Measurements from ENCODE around the gene SPIRE1. TPM values are rescaled to one million over a fixed set of nuclear protein-coding genes. Genes with fewer than 3 reads are reported as not detected.
"Not testable (repeated sequence)": the region's sequence is repeated elsewhere in the genome, so short reads cannot be mapped to it uniquely, and the experiment has no call there.

Gene SPIRE1
- total RNA-seq, 1 experiment from 2014 or later, result 26.1 TPM

DNA sequence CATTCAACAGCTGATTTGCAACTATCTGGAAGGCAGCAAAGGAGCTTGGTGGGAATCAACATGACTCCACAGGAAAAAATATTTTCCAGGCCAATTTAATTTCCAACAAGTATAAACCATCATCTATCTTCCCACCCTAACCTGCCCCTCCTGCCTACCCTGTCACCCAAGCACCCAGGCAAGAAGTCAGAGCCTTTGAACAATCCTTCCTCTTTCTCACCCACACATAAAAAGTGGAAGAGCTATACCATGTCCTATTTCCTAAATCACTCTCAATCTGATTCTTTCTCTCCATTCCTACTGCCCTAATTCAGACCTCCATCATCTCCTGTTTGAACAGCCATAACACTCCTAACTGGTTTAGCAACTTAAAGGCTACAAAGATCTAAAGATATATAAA is 12.7 kb downstream of the SPIRE1 start:
- BruUV-seq (replicated peaks), result no TSS peak
- CTCF ChIA-PET, result no interaction called here
- Histone ChIP-seq H4K20me1 (ENCODE audit: insufficient read depth) (no peaks in the 10 kb centered on the region), H3K27me3 (ENCODE audit: insufficient read depth, low read depth) (no peaks in the 10 kb centered on the region), H3K9me3 (ENCODE audit: insufficient read depth, low read depth) (no peaks in the 10 kb centered on the region), H2AFZ (no peak overlapping the region), H3K9me2 (ENCODE audit: insufficient read depth) (no peaks in the 10 kb centered on the region), H3K79me2 (ENCODE audit: low read depth) (peaks cover 7% of the 10 kb centered on the region; the same call in 1 of the 2 replicates), H3F3A (ENCODE audit: insufficient read depth, low read depth) (no peaks in the 10 kb centered on the region; the same call in none of the 2 replicates), H3K27ac (no peak overlapping the region), H3K4me3 (no peak overlapping the region), H3K4me1 (replicated peaks; ENCODE audit: insufficient read depth) (peaks cover 14% of the 10 kb centered on the region), H3K4me2 (peak overlapping the region; percentile 41), H3K36me3 (ENCODE audit: low read depth) (0 out of 2 replicates have a peak, but pooled peaks cover 2% of the 10 kb centered on the region)
- DNase-seq, result no peak
- POLR2A ChIA-PET (ENCODE audit: unreplicated experiment), result no interaction called here
- intact Hi-C loops (cut with micrococcal nuclease; ENCODE audit: unreplicated experiment), result no loop called here
- no peak for TF ChIP-seq EZH2 (IDR thresholded peaks at IDR 0.05; ENCODE audit: low read depth)
- TF ChIP-seq, protein P1, sequence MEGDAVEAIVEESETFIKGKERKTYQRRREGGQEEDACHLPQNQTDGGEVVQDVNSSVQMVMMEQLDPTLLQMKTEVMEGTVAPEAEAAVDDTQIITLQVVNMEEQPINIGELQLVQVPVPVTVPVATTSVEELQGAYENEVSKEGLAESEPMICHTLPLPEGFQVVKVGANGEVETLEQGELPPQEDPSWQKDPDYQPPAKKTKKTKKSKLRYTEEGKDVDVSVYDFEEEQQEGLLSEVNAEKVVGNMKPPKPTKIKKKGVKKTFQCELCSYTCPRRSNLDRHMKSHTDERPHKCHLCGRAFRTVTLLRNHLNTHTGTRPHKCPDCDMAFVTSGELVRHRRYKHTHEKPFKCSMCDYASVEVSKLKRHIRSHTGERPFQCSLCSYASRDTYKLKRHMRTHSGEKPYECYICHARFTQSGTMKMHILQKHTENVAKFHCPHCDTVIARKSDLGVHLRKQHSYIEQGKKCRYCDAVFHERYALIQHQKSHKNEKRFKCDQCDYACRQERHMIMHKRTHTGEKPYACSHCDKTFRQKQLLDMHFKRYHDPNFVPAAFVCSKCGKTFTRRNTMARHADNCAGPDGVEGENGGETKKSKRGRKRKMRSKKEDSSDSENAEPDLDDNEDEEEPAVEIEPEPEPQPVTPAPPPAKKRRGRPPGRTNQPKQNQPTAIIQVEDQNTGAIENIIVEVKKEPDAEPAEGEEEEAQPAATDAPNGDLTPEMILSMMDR (conservative IDR thresholded peaks at IDR 0.05), result no peak

DNA sequence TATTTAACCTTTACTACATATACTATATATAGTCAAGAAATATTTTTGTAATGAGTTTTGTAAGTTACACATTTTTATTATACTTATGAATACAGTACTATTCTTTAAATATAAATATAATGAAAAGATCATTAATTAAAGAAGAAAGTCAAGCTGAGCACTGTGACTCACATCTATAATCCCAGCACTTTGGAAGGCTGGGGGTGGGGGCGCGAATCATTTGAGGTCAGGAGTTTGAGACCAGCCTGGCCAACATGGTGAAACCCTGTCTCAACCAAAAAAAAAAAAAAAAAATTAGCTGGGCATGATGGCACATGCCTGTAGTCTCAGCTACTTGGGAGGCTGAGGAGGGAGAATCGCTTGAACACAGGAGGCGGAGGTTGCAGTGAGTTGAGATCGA is 14.2 kb downstream of the SPIRE1 start:
- H3F3A ChIP-seq (ENCODE audit: insufficient read depth, low read depth); H4K20me1 ChIP-seq (ENCODE audit: insufficient read depth); BruUV-seq (replicated peaks); DNase-seq; H3K9me3 ChIP-seq (ENCODE audit: insufficient read depth, low read depth); H3K27ac ChIP-seq; H3K9me2 ChIP-seq (ENCODE audit: insufficient read depth); H2AFZ ChIP-seq; H3K27me3 ChIP-seq (ENCODE audit: insufficient read depth, low read depth); H3K36me3 ChIP-seq (ENCODE audit: low read depth); H3K4me2 ChIP-seq; H3K4me3 ChIP-seq; H3K79me2 ChIP-seq (ENCODE audit: low read depth); intact Hi-C loops (cut with micrococcal nuclease; ENCODE audit: unreplicated experiment): not testable (repeated sequence)
- peaks cover 14% of the 10 kb centered on the region for H3K4me1 ChIP-seq (replicated peaks; ENCODE audit: insufficient read depth)
- POLR2A ChIA-PET (ENCODE audit: unreplicated experiment), result interaction anchor here (0.8 kb wide), 1 partner anchor 1282 kb away, joined by 10 read pairs; no protein-coding TSS in a partner anchor
- CTCF ChIA-PET, result interaction anchor here (0.6 to 0.7 kb wide), 2 partner anchors 44 to 579 kb away, joined by 3 to 8 read pairs; no protein-coding TSS in a partner anchor

DNA sequence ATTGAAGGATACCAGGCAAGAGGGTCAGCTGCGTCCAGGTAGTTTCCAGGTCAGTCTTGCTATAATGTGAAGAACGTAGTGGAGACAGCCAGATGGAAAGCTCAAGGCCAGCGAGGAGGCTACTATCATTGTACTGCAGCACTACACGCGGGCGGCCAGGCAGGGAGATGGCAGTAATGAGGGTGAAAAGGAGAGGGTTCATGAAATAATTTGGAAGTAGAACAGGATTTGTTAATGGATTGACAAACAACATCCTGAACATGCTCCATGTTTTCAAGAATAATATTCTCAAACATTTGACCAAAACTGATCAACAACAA is 17.1 kb downstream of the SPIRE1 start:
- intact Hi-C loops (cut with micrococcal nuclease; ENCODE audit: unreplicated experiment), result no loop called here
- Histone ChIP-seq H3K9me3 (ENCODE audit: insufficient read depth, low read depth) (no peaks in the 10 kb centered on the region), H2AFZ (no peak overlapping the region), H3K79me2 (ENCODE audit: low read depth) (0 out of 2 replicates have a peak, but pooled peaks cover 3% of the 10 kb centered on the region), H3K4me3 (no peak overlapping the region), H3K4me1 (replicated peaks; ENCODE audit: insufficient read depth) (peaks cover 9% of the 10 kb centered on the region), H3F3A (ENCODE audit: insufficient read depth, low read depth) (no peaks in the 10 kb centered on the region; the same call in 1 of the 2 replicates), H3K36me3 (ENCODE audit: low read depth) (no peaks in the 10 kb centered on the region), H3K27me3 (ENCODE audit: insufficient read depth, low read depth) (no peaks in the 10 kb centered on the region), H3K27ac (no peak overlapping the region), H4K20me1 (ENCODE audit: insufficient read depth) (no peaks in the 10 kb centered on the region), H3K9me2 (ENCODE audit: insufficient read depth) (no peaks in the 10 kb centered on the region), H3K4me2 (no peak overlapping the region)
- POLR2A ChIA-PET (ENCODE audit: unreplicated experiment), result no interaction called here
- CTCF ChIA-PET, result no interaction called here
- DNase-seq, result no peak
- no peak for TF ChIP-seq EZH2 (IDR thresholded peaks at IDR 0.05; ENCODE audit: low read depth)
- BruUV-seq (replicated peaks), result no TSS peak

DNA sequence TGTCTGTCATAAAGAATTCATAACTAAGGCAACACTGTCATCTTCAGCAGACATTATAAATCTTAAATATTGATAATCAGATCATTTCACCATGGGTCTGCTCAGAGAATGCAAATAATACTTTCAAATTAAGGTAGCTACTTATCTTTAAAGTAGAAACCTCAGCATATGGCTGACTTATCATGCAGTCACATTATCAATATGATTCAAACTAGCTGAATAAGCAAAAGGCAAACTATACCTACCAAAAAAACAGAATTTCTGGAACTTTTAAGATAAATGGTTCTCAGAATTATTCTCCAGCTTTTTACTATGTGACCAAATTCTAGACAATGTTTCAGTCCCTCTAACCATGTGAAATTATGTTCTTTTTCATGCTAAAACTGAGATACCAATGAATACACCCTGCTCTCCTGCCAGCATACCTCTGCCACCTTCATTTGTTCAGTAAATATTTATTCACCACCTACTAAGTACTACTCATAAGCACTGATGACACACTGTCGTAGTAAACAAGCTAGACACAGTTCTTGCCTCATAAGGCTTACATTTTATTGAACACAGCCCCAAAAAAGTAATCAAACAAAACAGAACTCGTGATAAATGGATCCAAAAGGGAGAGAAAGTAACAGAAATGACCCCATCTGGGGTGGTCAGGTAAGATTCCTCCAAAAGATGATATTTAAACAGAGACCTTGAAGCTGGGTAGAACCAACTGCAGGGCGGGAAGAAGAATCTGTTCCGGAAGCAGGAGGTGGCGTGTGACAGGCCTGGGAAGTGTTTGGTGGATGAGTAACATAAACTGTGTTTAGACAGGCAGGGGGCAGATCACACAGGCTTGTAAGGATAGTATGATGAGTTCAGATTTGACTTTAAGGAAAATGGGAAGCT is 17.7 kb downstream of the SPIRE1 start:
- BruUV-seq (replicated peaks), result no TSS peak
- no peak for DNase-seq
- Histone ChIP-seq H3K27ac (no peak overlapping the region), H3K4me3 (no peak overlapping the region), H3K4me1 (replicated peaks; ENCODE audit: insufficient read depth) (peaks cover 3% of the 10 kb centered on the region), H2AFZ (no peak overlapping the region), H3K9me2 (ENCODE audit: insufficient read depth) (no peaks in the 10 kb centered on the region), H3K9me3 (ENCODE audit: insufficient read depth, low read depth) (no peaks in the 10 kb centered on the region), H3F3A (ENCODE audit: insufficient read depth, low read depth) (no peaks in the 10 kb centered on the region; the same call in 1 of the 2 replicates), H3K27me3 (ENCODE audit: insufficient read depth, low read depth) (no peaks in the 10 kb centered on the region), H4K20me1 (ENCODE audit: insufficient read depth) (no peaks in the 10 kb centered on the region), H3K4me2 (no peak overlapping the region), H3K36me3 (ENCODE audit: low read depth) (no peaks in the 10 kb centered on the region), H3K79me2 (ENCODE audit: low read depth) (0 out of 2 replicates have a peak, but pooled peaks cover 3% of the 10 kb centered on the region)
- POLR2A ChIA-PET (ENCODE audit: unreplicated experiment), result no interaction called here
- intact Hi-C loops (cut with micrococcal nuclease; ENCODE audit: unreplicated experiment), result no loop called here
- no peak for TF ChIP-seq EZH2 (IDR thresholded peaks at IDR 0.05; ENCODE audit: low read depth)
- TF ChIP-seq, protein P1 (conservative IDR thresholded peaks at IDR 0.05), result no peak
- CTCF ChIA-PET, result no interaction called here

All from PC-9 (cell line).